ENCODE measurements around the gene LMCD1.

The LMCD1 gene

GRCh38 chr3:8556473-8556869, 54.8 kb downstream of the LMCD1 start:
- ChIA-PET POLR2A (interaction anchor here (1.2 kb wide), 1 partner anchor 97 kb away, joined by 3 read pairs; no protein-coding TSS in a partner anchor), CTCF (interaction anchor here (1.2 to 2.2 kb wide), 7 partner anchors 10 to 139 kb away, joined by 3 to 8 read pairs (median 4); partner anchors contain the start of gene LMCD1)
- DNase-seq (ENCODE audit: low read depth, low spot score): no peak
- H3K4me3 ChIP-seq (ENCODE audit: low read depth, low read length): no peak overlapping the region
- TF ChIP-seq, protein P1, sequence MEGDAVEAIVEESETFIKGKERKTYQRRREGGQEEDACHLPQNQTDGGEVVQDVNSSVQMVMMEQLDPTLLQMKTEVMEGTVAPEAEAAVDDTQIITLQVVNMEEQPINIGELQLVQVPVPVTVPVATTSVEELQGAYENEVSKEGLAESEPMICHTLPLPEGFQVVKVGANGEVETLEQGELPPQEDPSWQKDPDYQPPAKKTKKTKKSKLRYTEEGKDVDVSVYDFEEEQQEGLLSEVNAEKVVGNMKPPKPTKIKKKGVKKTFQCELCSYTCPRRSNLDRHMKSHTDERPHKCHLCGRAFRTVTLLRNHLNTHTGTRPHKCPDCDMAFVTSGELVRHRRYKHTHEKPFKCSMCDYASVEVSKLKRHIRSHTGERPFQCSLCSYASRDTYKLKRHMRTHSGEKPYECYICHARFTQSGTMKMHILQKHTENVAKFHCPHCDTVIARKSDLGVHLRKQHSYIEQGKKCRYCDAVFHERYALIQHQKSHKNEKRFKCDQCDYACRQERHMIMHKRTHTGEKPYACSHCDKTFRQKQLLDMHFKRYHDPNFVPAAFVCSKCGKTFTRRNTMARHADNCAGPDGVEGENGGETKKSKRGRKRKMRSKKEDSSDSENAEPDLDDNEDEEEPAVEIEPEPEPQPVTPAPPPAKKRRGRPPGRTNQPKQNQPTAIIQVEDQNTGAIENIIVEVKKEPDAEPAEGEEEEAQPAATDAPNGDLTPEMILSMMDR (IDR thresholded peaks at IDR 0.05; ENCODE audit: insufficient read depth, low read length, missing control alignments): no peak

- CTCF ChIA-PET: interaction anchor here (2.0 kb wide), 1 partner anchor 56 kb away, joined by 5 read pairs; the partner anchor contains the start of gene LMCD1
- DNase-seq (ENCODE audit: low read depth, low spot score): no peak
- POLR2A ChIA-PET: no interaction called here
- TF ChIP-seq, protein P1 (IDR thresholded peaks at IDR 0.05; ENCODE audit: insufficient read depth, low read length, missing control alignments): no peak
- H3K4me3 ChIP-seq (ENCODE audit: low read depth, low read length): no peak overlapping the region
Measured at GRCh38 chr3:8557298-8557697, 55.7 kb downstream of the LMCD1 start.

GRCh38 chr3:8558645-8559044, 57.0 kb downstream of the LMCD1 start:
- DNase-seq (ENCODE audit: low read depth, low spot score): no peak
- H3K4me3 ChIP-seq (ENCODE audit: low read depth, low read length): no peak overlapping the region
- ChIA-PET POLR2A (no interaction called here), CTCF (interaction anchor here (0.7 to 1.8 kb wide), 4 partner anchors 17 to 117 kb away, joined by 3 to 6 read pairs (median 4); no protein-coding TSS in a partner anchor)
- TF ChIP-seq, protein P1 (IDR thresholded peaks at IDR 0.05; ENCODE audit: insufficient read depth, low read length, missing control alignments): no peak

- TF ChIP-seq, protein P1 (IDR thresholded peaks at IDR 0.05; ENCODE audit: insufficient read depth, low read length, missing control alignments): no peak
- ChIA-PET POLR2A (no interaction called here), CTCF (interaction anchor here (1.2 to 1.8 kb wide), 3 partner anchors 21 to 117 kb away, joined by 3 to 6 read pairs (median 5); no protein-coding TSS in a partner anchor)
- DNase-seq (ENCODE audit: low read depth, low spot score): no peak
- H3K4me3 ChIP-seq (ENCODE audit: low read depth, low read length): no peak overlapping the region
Measured at GRCh38 chr3:8559351-8559750, 57.7 kb downstream of the LMCD1 start.

DNA sequence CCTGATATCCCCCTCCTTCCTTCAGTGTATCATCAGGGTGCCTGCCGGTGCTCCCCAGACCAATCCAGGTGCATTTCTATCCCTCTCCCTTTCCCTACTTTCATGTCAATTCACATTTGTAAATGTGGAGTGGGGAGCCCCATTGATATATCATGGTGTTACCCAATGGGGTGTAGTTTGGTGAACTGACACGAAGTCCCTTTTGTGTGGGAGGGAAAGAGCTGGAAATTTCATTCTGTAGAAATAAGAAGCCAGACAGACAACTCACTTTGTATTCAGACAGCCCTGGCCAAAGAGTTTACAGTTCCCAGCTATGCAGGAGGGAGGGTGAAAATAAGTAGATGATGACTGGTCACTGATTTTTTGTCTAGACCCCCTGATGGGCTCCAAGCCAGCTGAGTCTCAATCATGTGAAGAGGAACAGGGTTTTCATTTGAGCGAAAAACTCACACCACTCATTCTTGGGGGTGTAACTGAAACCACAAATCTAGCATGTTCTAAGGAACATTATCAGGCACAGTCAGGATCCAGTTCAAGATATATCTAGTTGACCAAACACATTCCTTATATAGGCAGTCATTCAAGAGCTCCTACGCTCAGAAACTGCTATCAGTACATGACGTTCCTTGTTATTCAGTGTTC, 58.9 kb downstream of the LMCD1 start:
- H3K4me3 ChIP-seq (ENCODE audit: low read depth, low read length): no peak overlapping the region
- TF ChIP-seq, protein P1 (IDR thresholded peaks at IDR 0.05; ENCODE audit: insufficient read depth, low read length, missing control alignments): no peak
- ChIA-PET POLR2A (interaction anchor here (0.6 to 1.6 kb wide), 8 partner anchors 24 to 117 kb away, joined by 3 to 4 read pairs (median 3); no protein-coding TSS in a partner anchor), CTCF (interaction anchor here (0.9 kb wide), 1 partner anchor 742 kb away, joined by 3 read pairs; no protein-coding TSS in a partner anchor)
- peak; percentile 63 for DNase-seq (ENCODE audit: low read depth, low spot score)

DNA sequence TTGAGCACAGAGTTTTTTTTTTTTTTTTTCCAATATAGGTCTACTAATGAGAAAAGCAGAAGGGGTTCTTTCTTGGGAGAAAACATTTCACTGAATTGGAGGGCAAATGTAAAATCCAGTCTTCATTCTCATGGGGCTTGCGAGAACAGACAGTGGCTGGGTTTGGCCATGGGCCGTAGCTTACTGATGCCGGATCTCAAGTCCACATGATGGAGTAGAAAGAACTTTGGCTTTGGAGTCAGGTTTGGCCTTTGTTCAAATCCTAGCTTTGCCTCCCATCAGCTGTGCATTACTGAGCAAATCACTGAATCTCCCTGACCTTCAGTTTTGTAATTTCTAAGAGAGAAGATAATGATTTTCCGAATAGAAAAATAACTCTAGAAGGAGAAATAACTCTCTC, 59.7 kb downstream of the LMCD1 start:
- POLR2A ChIA-PET: interaction anchor here (0.6 to 1.6 kb wide), 3 partner anchors 25 to 118 kb away, joined by 3 to 4 read pairs (median 4); no protein-coding TSS in a partner anchor
- TF ChIP-seq, protein P1 (IDR thresholded peaks at IDR 0.05; ENCODE audit: insufficient read depth, low read length, missing control alignments): no peak
- no peak for DNase-seq (ENCODE audit: low read depth, low spot score)
- CTCF ChIA-PET: interaction anchor here (0.9 kb wide), 1 partner anchor 119 kb away, joined by 3 read pairs; no protein-coding TSS in a partner anchor
- H3K4me3 ChIP-seq (ENCODE audit: low read depth, low read length): no peak overlapping the region

All from AG04449 (cell line).